Dermis blood vessel endothelial cell (primary cell): ENCODE data around the gene NLRP9. TPM values are rescaled to one million over a fixed set of nuclear protein-coding genes. Genes with fewer than 3 reads are reported as not detected.
A peak's percentile ranks its signal among the peaks of the same experiment; 100 is the strongest.
"Not testable (repeated sequence)": the region's sequence is repeated elsewhere in the genome, so short reads cannot be mapped to it uniquely, and the experiment has no call there.

Experiments used
- DNase-seq: peaks from one replicate; pipeline ENCODE4 v3.0.0; 2010
- total RNA-seq: library from RNA; depleted of rRNA; stranded (reverse); fragments of >200 nt; gene quantifications from 2 replicates; pipeline ENCODE4 v1.2.3, GENCODE V29; 2014

Gene NLRP9
- not detected in 2 replicates for total RNA-seq

DNA sequence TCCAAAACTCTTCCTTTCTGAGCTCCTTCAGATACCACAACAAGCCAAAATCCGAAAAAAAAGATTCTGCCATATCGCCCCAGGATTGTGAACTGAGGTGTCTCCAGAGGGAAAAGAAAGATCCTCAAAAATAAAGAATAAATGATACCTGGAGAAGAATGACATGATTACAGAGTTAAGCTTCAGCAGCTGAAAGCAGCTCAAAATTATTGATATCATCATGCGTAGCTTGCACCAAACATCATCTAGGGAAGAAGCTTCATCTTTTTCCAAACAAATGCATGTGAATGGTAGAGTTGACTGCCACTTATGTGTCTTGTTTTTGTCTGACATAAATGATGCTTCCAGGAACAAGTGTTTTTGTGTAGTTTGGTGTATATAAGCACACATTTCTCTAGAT is at the start of gene NLRP9:
Gene NLRP9, minus strand, starts transcription at position 101 of the 400 bp plus-strand sequence. Its CDS starts 28 bp downstream, at position 73.
- DNase-seq: no peak

DNA sequence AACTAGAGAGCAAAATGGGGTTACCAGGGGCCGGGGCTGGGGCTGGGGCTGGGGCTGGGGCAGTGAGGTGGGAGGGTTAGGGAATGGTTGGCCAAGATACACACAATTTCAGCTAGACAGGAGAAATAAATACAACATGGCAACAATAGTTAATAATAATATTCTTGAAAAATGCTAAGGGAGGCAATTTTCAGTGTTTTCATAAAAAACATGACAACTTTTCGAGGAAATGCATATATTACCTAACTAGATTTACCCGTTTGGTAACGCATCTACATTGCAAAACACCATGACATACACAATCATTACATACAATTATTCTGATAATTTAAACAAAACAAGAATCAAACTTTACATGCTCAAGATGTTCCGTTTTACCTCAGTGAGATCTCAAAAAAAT is 42.9 kb upstream of the NLRP9 start:
- DNase-seq: no peak

DNA sequence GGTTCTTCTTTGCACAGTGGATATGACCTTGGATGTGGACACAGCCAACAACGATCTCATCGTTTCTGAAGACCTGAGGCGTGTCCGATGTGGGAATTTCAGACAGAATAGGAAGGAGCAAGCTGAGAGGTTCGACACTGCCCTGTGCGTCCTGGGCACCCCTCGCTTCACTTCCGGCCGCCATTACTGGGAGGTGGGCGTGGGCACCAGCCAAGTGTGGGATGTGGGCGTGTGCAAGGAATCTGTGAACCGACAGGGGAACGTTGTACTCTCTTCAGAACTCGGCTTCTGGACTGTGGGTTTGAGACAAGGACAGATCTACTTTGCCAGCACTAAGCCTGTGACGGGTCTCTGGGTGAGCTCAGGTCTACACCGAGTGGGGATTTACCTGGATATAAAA is 40.1 kb upstream of the NLRP9 start:
- no peak for DNase-seq

DNA sequence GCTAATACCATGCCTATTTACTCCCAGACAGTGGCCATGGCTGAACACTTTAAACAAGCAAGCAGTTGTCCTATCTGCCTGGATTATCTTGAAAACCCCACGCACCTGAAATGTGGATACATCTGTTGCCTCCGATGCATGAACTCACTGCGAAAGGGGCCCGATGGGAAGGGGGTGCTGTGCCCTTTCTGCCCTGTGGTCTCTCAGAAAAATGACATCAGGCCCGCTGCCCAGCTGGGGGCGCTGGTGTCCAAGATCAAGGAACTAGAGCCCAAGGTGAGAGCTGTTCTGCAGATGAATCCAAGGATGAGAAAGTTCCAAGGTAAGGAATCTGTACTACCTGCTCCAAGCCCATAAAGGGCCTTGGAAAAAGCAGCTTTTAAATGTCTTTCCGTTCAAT is 39.3 kb upstream of the NLRP9 start:
- DNase-seq: no peak

DNA sequence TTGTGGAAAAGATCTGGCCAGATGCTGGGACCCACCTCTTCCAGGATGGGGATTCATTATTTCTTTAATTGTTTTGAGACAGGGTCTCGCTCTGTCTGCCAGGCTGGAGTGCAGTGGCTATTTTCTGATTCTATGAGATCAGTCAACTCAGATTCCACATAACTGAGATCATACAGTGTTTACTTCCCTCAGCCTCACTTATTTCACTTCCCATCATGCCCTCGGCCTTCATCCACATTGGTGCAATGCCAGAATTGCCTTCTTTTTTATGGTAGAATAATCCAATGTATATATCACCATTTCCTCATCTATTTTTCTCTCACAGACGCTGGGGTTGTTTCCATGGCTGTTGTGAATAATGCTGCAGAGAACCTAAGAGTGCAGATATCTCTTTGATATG is 31.4 kb upstream of the NLRP9 start:
- DNase-seq: not testable (repeated sequence)

DNA sequence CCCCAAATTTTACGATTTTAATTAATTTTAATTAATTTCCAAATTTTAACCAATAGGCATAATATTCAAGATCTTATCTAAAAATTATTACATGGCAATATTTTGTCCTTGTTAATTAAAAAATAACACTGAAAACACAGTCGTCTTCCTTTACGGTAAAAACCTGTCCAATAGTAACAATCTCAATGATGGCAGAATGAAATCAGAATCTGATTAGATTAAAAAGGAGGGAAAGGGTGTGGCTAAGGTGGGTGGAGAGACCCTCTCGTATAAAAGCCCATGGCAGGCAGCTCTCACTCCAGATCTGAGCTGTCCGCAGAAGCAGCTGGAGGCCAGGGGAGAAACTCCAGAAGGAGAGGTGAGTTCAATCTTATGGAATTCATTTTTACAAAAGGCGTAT is 30.6 kb upstream of the NLRP9 start, which contains the start of gene RFPL4AL1:
Gene RFPL4AL1, plus strand, starts transcription at position 301 of the 400 bp plus-strand sequence. CDS start 2,687 bp downstream, outside the sequence.
- DNase-seq: not testable (repeated sequence)

DNA sequence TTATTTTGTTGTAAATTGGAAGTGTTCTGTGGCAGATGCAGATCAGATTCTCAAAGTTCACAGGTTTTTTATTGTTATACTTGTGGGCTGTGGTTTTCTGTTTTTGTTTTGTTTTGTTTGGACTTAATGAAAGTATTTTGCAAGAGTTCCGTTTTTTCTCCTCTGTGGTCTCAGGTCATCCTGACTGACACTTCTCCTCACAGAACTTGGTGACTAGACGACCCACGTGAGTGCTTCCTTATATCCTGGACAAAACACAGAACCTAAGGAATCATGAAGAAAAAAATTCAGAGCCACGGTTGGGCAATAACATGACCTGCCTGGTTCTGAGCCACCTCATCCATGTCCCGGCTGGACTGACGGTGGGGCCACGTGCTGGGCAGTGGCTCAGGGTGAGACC is 28.3 kb upstream of the NLRP9 start:
- DNase-seq: no peak

DNA sequence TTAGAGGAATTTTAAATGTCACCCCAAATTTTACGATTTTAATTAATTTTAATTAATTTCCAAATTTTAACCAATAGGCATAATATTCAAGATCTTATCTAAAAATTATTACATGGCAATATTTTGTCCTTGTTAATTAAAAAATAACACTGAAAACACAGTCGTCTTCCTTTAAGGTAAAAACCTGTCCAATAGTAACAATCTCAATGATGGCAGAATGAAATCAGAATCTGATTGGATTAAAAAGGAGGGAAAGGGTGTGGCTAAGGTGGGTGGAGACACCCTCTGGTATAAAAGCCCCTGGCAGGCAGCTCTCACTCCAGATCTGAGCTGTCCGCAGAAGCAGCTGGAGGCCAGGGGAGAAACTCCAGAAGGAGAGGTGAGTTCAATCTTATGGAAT is 20.6 kb upstream of the NLRP9 start, which contains the start of gene RFPL4A:
Gene RFPL4A, plus strand, starts transcription at position 301 of the 400 bp plus-strand sequence. CDS start 2,704 bp downstream, outside the sequence.
- DNase-seq: not testable (repeated sequence)

DNA sequence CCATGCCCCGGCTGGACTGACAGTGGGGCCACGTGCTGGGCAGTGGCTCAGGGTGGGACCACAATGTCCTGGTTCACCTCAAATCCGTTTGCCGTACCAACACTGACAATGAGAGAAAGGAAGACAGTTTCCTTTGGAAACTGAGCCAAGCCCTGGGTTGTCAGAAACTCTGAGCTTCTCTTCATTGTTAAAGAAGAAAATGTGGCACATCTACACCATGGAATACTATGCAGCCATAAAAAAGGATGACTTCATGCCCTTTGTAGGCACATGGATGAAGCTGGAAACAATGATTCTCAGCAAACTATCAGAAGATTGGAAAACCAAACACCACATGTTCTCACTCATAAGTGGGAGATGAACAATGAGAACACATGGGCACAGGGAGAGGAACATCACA is 18.6 kb upstream of the NLRP9 start:
- DNase-seq: not testable (repeated sequence)

DNA sequence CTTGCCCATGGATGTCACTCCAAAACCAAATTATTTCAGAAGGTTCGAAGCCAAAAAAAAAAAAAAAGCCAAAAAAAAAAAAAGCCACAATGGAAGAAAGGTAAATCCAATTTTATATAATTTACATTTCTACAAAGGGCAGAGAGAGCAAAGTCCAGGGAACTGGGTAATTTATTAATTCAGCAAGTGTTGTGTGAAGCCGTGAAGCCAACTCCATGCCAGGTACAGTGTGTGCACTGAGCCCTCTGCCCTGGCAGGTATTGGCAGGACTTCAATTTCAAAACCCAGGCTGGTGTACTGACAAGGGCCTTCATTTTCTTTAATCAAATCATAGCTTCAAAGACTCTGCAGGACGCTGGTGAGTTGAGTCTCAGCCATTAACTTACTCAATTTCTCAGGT is 15.2 kb upstream of the NLRP9 start:
- no peak for DNase-seq

DNA sequence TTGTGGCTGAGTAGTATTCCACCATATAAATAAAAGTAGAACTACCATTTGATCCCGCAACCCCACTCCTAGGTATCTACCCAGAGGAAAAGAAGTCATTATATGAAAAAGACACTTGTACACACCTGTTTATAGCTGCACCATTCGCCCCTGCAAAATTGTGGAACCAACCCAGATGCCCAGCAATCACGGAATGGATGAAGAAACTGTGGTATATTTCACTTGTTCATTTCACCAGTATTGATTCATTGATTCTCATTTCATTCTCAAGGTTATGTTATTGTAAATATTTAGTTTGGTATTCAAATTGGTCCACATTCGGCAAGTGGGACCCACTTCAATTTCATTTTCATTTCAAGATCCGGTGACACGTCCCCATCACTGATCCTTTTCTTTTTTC is 12.5 kb upstream of the NLRP9 start:
- no peak for DNase-seq

DNA sequence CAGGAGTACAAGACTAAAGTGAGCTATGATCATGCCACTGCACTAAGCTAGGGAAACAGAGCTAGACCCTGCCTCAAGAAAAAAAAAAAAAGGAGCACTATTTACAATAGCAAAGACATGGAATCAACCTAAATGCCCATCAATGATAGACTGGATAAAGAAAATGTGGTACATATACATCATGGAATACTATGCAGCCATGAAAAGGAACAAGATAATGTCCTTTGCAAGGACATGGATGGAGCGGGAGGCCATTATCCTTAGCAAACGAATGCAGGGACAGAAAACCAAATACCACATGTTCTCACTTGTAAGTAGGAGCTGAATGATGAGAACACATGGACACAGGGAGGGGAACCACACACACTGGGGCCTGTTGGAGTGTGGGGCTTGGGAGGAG is 7.8 kb downstream of the NLRP9 start:
- not testable (repeated sequence) for DNase-seq

DNA sequence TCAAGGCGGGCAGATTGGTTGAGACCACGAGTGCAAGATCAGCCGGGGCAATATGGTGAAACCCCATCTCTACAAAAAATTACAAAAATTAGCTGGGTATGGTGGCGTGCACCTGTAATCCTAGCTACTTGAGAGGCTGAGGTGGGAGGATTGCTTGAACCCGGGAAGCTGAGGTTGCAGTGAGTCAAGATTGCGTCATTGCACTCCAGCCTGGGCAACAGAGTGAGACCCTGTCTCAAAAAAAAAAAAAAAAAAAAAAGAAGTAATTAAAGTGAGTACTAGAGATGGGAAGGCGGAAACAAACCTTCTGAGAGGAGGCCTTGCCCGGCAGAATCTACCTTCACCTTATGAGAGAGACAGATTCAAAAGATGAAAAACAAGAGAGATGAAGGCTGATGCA is 14.7 kb downstream of the NLRP9 start:
- no peak for DNase-seq

DNA sequence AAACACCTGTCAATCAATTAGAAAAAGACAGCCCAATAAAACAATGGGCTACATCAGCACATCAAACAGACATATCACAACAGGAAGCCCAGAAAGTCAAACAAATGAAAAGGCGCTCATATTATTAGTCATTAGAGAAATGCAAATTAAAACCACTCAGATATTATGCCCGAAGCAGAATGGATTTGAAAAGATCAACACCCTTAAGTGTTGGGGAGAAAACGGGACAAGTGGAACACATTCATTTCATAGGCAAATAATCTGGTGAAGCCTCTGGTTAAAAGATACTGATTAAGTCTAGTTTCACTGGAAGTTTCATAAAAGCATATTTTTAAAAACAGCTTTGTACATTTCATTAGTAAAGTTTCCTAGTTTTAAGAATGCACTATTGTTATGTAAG is 17.4 kb downstream of the NLRP9 start:
- no peak for DNase-seq

DNA sequence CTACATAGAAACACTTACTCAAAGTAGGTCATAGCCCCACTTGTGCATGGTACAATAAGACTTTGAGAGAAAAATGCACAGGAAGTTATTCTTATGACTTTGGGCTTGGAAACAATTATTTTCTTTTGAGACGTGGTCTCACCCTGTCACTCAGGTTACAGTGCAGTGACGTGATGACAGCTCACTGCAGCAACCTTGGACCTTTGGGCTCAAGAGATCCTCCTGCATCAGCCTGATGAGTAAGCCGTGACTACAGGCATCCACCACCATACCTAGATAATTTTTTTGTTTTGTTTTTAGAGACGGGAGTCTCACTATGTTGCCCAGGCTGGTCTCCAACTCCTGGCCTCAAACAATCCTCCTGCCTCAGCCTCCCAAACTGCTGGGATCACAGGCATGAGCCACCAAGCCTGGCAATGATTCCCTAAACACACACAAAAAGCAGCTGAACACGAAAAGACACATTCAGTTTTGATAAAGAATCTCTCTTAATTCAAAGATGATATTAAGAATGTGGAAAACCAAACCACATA is 17.9 kb downstream of the NLRP9 start:
- DNase-seq: no peak

DNA sequence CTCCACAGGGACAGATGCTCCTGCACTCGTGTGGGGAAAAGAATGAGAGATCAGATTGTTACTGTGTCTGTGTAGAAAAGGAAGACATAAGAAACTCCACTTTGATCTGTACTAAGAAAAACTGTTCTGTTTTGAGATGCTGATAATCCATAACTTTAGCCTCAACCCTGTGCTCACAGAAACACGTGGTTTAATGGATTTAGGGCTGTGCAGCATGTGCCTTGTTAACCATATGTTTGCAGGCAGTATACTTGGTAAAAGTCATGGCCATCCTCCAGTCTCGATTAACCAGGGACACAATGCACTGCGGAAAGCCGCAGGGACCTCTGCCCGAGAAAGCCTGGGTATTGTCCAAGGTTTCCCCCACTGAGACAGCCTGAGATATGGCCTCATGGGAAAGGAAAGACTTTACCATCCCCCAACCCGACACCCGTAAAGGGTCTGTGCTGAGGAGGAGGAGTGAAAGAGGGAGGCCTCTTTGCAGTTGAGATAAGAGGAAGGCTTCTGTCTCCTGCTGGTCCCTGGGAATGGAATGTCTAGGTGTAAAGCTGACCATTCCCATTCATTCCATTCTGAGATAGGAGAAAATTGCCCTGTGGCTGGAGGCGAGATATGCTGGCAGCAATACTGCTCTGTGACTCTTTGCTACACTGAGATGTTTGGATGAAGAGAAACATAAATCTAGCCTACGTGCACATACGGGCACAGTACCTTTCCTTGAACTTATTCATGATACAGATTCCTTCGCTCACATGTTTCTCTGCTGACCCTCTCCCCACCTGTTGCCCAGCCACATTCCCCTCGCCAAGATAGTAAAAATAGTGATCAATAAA is 20.1 kb downstream of the NLRP9 start:
- DNase-seq: not testable (repeated sequence)

DNA sequence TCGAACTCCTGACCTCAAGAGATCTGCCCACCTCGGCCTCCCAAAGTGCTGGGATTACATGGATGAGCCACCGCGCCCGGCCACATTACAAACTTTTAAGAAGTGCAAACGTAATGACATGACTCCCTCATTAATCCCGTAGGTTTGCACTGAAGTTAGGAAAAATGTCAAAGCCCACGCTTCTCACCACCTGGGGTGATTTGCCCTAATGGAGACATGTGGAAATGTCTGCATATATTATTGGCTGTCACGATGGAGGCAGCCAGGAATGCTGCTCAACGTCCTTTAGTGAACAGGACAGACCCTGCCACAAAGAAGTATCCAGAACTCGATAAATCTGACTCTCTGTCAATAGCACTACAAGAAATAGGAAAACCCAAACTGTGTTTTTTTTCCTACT is 21.0 kb downstream of the NLRP9 start:
- DNase-seq: no peak

DNA sequence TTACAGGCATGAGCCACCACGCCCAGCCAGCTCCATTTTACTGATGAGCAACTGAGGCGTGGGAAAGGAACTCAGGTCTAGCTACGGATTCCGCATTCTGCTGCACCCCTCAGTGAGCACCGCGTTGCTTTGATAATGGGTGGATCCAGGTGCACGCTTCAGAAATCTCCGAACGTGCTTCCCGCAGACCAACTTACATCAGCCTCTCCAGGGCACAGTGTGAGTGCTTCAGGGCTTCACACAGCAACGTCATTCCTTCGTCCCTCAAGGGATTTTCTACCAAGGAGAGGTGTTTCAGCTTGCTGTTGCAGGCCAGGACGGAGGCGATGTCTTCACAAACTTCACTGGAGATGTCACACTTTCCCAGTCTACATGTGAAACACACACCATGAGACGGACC is 21.7 kb downstream of the NLRP9 start:
- no peak for DNase-seq

DNA sequence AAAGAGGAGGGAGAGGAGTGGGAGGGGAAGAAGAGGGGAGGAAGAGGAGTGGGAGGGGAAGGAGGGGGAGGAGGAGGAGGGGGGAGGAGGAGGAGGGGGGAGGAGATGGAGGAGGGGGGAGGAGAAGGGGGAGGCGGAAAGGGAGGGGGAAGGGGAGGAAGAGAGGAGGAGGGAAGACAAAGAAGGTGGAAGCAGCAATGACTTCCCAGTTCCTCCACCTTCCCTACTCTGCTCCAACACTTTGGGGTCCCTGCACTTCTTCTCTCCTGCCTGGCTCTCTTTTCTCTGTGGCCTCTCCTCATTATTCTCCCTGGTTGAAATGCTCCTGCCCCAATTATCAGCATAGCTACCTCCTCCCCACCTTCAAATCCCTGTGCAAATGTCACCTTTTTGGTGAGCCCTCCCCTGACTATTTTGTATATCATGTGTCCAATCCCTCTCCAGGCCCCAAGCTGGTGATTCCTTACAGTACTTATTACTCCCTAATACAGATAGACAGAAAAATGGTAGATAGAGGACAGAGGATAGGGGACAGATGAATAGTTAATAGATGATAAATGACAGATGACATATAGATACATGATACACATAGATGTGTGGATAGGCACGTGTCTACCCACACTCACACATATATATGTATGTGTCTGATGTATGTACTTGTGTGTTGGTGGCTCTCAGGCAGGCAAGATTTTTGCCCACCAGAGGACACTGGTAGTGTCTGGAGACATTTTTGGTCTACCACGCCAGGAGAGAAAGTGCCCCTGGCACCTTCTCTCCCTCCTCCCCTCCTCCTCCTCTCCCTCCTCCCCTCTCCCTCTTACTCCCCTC is 25.2 kb downstream of the NLRP9 start:
- no peak for DNase-seq

DNA sequence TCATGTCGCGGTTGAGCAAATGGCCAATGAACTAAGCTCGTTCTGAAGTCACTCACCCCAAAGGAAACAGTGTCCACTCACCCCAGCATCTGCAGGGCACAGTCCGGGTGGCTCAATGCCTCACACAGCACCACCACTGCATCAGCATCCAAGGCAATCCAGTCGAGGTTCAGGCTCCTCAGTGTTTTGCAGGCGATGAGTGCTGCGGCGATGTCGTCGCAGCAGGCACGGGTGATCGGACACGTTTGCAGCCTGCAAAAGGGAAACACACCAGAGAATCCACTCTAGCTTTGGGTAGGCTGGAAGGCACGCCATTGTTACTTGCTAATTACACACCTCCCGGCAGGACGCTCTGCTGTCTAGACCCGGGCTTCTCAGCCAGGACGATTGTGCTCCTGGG is 26.5 kb downstream of the NLRP9 start:
- DNase-seq: no peak

DNA sequence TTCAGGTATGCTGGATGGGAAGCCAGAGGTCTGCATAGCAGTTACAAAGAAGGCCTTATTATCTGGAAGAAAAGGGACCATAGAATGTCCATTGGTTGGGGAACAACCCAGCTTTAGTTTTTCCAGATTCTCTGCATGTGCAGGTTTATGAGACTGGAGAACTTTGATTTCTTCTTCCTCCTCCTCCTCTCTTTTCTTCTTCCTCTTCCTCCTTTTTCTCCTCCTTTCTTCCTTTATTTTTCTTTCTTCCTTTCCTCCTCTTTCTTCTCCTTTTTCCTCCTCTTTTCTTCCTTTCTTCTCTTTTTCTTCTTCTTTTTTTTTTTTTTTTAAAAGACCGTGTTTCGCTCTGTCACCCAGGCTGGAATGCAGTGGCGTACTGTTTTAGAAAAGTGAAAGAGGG is 32.2 kb downstream of the NLRP9 start:
- DNase-seq: no peak

DNA sequence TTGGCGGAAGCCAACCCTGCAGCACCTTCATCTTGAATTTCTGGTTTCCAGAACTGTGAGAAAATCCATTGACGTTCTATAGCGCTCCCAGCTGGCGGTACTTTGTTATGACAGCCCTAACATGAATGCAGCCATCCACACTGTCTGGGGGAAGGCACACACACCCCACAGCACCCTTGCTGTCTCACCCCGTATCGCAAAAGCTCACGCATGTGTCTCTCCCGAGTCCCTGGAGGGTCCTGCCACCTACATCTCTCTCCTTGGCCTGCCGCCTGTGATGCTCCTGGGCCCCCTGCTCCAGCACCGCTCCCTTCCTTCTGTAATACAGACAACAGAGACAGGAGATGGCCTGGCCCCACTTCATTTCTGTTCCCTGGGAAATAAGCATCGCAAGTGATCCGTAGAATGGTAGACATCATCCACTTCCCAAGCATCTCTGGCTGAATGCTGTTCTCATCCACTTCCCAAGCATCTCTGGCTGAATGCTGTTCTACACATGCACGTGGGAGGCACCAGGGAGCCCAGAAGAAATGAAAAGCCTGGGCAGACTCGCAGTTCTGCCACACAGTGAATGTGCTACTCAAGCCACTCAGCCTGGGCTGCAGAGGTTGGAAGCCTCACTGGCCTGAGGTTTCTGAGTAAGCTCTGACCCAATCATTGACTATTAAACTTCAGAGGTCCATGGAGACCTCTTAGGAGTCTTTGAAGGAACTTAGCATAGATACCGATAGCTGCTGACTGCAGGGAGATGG is 33.5 kb downstream of the NLRP9 start:
- DNase-seq: peak; percentile 14
